ENCODE measurements around the gene ITGA6. TPM values are rescaled to one million over a fixed set of nuclear protein-coding genes. Genes with fewer than 3 reads are reported as not detected.
A peak's percentile ranks its signal among the peaks of the same experiment; 100 is the strongest.

Gene ITGA6
- total RNA-seq = 10 to 100 TPM; 10.7 to 26.8 (median 17.2) TPM
- long read RNA-seq = 0 reads

GRCh38 chr2:172427256-172427989 lies at the start of gene ITGA6:
TSS of gene ITGA6 (plus strand) at chr2:172427586.
- ATAC-seq (peak; percentile 87 to 90 (median 89)), DNase-seq (peak; percentile 87 to 89 (median 89))
- peaks cover 0 to 22% (median 6%) of the 10 kb centered on the region in 4 donors for H3K4me1 ChIP-seq
- intact Hi-C loops (cut with DNase I) = no loop called here
- H3K9me3 ChIP-seq = no peaks in the 10 kb centered on the region
- no peaks in the 10 kb centered on the region for H3K27me3 ChIP-seq
- peak within 1 kb of the TSS; percentile 69 to 88 (median 77) for H3K27ac ChIP-seq
- no peaks in the 10 kb centered on the region for H3K36me3 ChIP-seq
- 0% methylated on average over 16 of the region's 79 CpGs for WGBS (ENCODE audit: insufficient coverage, low coverage, low lambda C conversion rate, missing lambda C conversion rate)
- TF ChIP-seq POLR2A (IDR thresholded peaks at IDR 0.05) = peak; percentile 90
- peak in 2 of 4 donors; percentile 23 to 33 for TF ChIP-seq CTCF (IDR thresholded peaks at IDR 0.05)
- H3K4me3 ChIP-seq = peak within 1 kb of the TSS; percentile 68 to 85 (median 84)

GRCh38 chr2:172380436-172381274 lies 46.7 kb upstream of the ITGA6 start:
- intact Hi-C loops (cut with DNase I) = no loop called here
- no peaks in the 10 kb centered on the region for H3K36me3 ChIP-seq
- H3K27me3 ChIP-seq = no peaks in the 10 kb centered on the region
- DNase-seq (peak in 2 of 3 donors; percentile 29 to 74), ATAC-seq (peak; percentile 83 to 92 (median 84))
- H3K4me3 ChIP-seq = no peak overlapping the region
- no peak for TF ChIP-seq POLR2A (IDR thresholded peaks at IDR 0.05)
- TF ChIP-seq CTCF (IDR thresholded peaks at IDR 0.05) = no peak
- no peaks in the 10 kb centered on the region for H3K9me3 ChIP-seq
- peak overlapping the region in 2 of 3 donors; percentile 73 to 82 for H3K27ac ChIP-seq
- H3K4me1 ChIP-seq = peaks cover 0 to 37% (median 15%) of the 10 kb centered on the region in 4 donors
- 15% methylated on average over 8 of the region's 8 CpGs for WGBS (ENCODE audit: insufficient coverage, low coverage, low lambda C conversion rate, missing lambda C conversion rate)

DNA sequence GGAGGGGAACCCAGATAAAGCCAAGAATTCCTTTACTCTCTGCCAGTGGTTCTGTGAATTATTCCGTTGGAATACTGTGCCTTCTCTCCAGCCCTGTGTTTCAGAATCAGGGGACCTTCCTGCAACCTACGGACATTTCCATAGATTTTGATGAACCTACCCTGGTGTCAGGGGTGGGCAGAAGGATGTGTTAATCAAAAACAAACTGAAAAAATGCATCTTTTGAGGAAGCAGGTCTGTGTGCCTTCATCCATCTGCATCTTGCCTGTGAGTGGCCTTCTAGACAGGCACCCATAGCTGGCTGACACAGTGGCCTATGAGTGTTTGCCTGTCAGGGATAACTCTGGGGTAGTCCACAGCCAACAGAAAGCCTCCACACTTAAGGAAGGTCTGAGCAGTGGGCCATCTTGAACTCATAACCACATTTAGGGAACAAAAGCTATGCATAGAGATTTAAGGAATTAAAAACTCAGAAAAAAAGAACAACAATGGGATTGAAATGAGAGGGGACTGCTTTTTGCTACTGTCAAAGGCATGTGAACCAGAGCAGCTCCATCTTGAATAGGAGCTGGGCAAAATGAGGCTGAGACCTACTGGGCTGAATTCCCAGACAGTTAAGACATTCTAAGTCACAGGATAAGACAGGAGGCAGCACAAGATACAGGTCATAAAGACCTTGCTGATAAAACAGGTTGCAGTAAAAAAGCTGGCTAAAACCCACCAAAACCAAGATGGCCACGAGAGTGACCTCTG lies 45.9 kb upstream of the ITGA6 start:
- no peaks in the 10 kb centered on the region for H3K9me3 ChIP-seq
- no peaks in the 10 kb centered on the region for H3K27me3 ChIP-seq
- intact Hi-C loops (cut with DNase I) = no loop called here
- ATAC-seq (peak in 2 of 4 donors; percentile 50 to 72), DNase-seq (no peak)
- no peaks in the 10 kb centered on the region for H3K36me3 ChIP-seq
- no peak for TF ChIP-seq CTCF (IDR thresholded peaks at IDR 0.05)
- TF ChIP-seq POLR2A (IDR thresholded peaks at IDR 0.05) = no peak
- no peak overlapping the region for H3K4me3 ChIP-seq
- H3K27ac ChIP-seq = peak overlapping the region in 2 of 3 donors; percentile 73 to 82
- WGBS (ENCODE audit: insufficient coverage, low coverage, low lambda C conversion rate, missing lambda C conversion rate) = 33% methylated on average over 1 of the region's 3 CpGs
- peaks cover 0 to 29% (median 11%) of the 10 kb centered on the region in 4 donors for H3K4me1 ChIP-seq

DNA sequence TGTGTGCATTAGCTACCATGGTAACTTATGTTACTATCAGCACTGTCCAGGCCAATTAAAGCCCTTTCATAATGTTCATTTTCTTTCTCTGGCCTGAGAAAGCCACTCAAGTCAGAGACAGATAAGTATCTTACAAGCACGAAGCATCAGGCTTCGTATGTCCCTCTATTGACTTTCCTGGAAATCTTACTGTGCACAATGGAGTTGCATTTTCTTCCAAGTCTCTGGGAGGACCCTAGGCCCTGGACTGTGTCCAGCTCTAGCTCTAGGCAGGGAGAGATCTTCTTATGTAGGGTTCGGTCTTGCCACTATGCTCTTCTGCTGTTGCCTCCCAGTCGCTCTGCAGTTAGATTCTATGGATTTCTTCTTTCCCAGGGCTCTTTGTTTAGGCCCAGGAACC lies 40.0 kb upstream of the ITGA6 start:
- Histone ChIP-seq H3K27me3 (no peaks in the 10 kb centered on the region), H3K4me1 (peaks cover 0 to 11% (median 3%) of the 10 kb centered on the region in 4 donors), H3K36me3 (no peaks in the 10 kb centered on the region), H3K4me3 (no peak overlapping the region), H3K9me3 (no peaks in the 10 kb centered on the region), H3K27ac (no peak overlapping the region)
- 74% methylated on average over 4 of the region's 4 CpGs for WGBS (ENCODE audit: insufficient coverage, low coverage, low lambda C conversion rate, missing lambda C conversion rate)
- no peak for TF ChIP-seq POLR2A (IDR thresholded peaks at IDR 0.05)
- no peak for TF ChIP-seq CTCF (IDR thresholded peaks at IDR 0.05)
- intact Hi-C loops (cut with DNase I) = no loop called here
- no peak for ATAC-seq
- DNase-seq = no peak
